Measurements from ENCODE around the gene UVRAG. TPM values are rescaled to one million over a fixed set of nuclear protein-coding genes. Genes with fewer than 3 reads are reported as not detected.
"Not testable (repeated sequence)": the region's sequence is repeated elsewhere in the genome, so short reads cannot be mapped to it uniquely, and the experiment has no call there.

UVRAG gene
- total and polyA plus RNA-seq, 4 experiments from 2014 or later = 11.2 to 32.2 (median 21.3) TPM

DNA sequence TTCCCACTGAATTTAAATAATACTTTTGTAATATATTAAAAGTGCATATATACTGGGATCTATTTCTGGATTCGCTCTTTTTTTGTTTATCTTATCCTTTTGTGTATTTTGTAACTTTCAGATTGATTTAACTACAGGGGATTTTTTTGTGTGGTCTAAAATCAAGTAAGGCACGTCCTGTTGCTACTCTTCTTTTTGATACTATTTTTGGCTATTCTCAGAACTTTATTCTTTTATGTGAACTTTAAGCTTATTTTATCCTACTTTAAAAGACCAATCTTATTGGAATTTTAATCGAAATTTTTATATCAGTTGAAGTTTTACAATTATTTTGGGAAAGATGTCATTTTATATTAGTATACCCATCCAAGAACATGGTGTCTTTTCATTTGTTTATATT lies 106.8 kb downstream of the UVRAG start:
- peaks cover 3 to 16% (median 7%) of the 10 kb centered on the region in 4 donors for H3K4me1 Mint-ChIP-seq
- H3K9me3 ChIP-seq (ENCODE audit: control insufficient read depth in 1 of 2, low read length in 2 of 2) = no peaks in the 10 kb centered on the region
- no peak overlapping the region for H3K4me3 Mint-ChIP-seq
- no peak overlapping the region for H3K4me3 ChIP-seq (ENCODE audit: low read length in 2 of 2)
- no peaks in the 10 kb centered on the region for H3K4me1 ChIP-seq (ENCODE audit: insufficient read depth, low read length)
- intact Hi-C loops (cut with micrococcal nuclease) = no loop called here
- no peaks in the 10 kb centered on the region for H3K27me3 Mint-ChIP-seq
- DNase-seq = no peak
- no peak overlapping the region for H3K27ac Mint-ChIP-seq
- H3K27me3 ChIP-seq (ENCODE audit: insufficient read depth, low read length) = no peaks in the 10 kb centered on the region
- H3K9me3 Mint-ChIP-seq = no peaks in the 10 kb centered on the region
- H3K27ac ChIP-seq (ENCODE audit: low read depth, low read length) = no peak overlapping the region
- ChIA-PET POLR2A (ENCODE audit: partially characterized antibody) (no interaction called here), CTCF (ENCODE audit: partially characterized antibody) (interaction anchor here (1.0 kb wide), 1 partner anchor 230 kb away, joined by 3 read pairs; no protein-coding TSS in a partner anchor)
- no peaks in the 10 kb centered on the region for H3K36me3 ChIP-seq (ENCODE audit: insufficient read depth, low read length)
- peaks cover 5 to 14% of the 10 kb centered on the region in 2 donors for H3K36me3 Mint-ChIP-seq

DNA sequence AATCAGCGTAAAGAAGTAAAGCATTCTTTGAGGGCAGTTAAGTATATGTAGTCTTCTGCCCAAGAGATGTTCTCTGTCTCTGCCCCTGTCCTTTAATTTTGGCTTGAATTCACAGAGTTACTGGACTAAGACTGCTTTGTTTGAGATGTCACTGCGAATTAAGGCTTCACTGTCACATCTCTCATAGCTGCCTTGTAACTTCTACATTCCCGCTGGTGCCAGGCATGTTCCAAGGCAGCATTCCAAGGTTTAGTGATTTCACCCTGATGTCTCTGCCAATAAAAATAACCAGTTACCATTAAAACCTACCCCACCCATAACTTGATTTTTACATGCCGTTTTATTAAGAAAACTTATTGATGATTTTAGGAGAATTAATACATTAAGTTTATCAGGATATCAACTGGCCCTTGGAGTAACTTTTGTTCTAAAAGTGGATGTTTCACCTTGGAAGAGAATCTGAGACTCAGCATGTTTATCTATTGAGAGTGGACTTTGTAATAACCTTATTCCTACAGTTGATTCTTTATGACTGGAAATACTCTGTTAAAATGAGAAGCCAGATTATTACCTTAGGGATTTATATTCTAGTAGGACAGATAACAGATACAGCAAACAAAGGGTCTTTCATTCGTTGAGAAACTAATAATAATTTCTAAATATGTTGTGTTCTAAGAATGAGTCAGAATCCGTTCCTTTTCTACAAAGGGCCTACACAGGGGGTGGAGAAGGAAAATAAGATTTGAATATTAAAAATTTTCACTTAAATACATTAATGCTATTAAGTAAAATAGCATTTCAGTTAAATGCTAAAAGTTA lies 110.2 kb downstream of the UVRAG start:
- H3K27ac Mint-ChIP-seq = no peak overlapping the region
- intact Hi-C loops (cut with micrococcal nuclease) = no loop called here
- peaks cover 0 to 11% (median 4%) of the 10 kb centered on the region in 4 donors for H3K4me1 Mint-ChIP-seq
- ChIA-PET POLR2A (ENCODE audit: partially characterized antibody) (no interaction called here), CTCF (ENCODE audit: partially characterized antibody) (no interaction called here)
- Histone ChIP-seq H3K27me3 (ENCODE audit: insufficient read depth, low read length) (no peaks in the 10 kb centered on the region), H3K36me3 (ENCODE audit: insufficient read depth, low read length) (no peaks in the 10 kb centered on the region), H3K27ac (ENCODE audit: low read depth, low read length) (no peak overlapping the region), H3K4me1 (ENCODE audit: insufficient read depth, low read length) (no peaks in the 10 kb centered on the region), H3K4me3 (ENCODE audit: low read length in 2 of 2) (no peak overlapping the region), H3K9me3 (ENCODE audit: control insufficient read depth in 1 of 2, low read length in 2 of 2) (no peaks in the 10 kb centered on the region)
- no peaks in the 10 kb centered on the region for H3K9me3 Mint-ChIP-seq
- DNase-seq = no peak
- H3K4me3 Mint-ChIP-seq = no peak overlapping the region
- H3K27me3 Mint-ChIP-seq = no peaks in the 10 kb centered on the region
- peaks cover 2 to 10% of the 10 kb centered on the region in 2 donors for H3K36me3 Mint-ChIP-seq

DNA sequence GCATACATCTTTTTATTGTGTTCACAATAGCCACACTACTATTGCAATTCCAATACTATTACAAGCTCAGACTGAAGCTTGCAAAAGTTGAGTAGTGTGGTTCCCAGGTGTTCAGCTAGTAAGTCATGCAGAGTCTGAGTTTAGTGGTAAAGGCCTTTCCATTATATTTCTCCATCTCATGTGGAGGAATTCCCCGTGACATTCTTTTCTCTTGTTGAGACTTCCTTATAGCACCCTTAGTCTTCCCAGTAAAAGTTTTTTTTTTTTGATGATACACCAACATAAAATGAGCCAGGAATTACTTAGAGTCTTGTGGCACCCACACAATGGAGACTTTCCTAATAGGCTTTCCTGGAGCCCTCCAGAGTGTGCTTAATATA lies 110.8 kb downstream of the UVRAG start:
- Histone ChIP-seq H3K4me3 (ENCODE audit: low read length in 2 of 2) (no peak overlapping the region), H3K27ac (ENCODE audit: low read depth, low read length) (no peak overlapping the region), H3K9me3 (ENCODE audit: control insufficient read depth in 1 of 2, low read length in 2 of 2) (no peaks in the 10 kb centered on the region), H3K4me1 (ENCODE audit: insufficient read depth, low read length) (no peaks in the 10 kb centered on the region), H3K36me3 (ENCODE audit: insufficient read depth, low read length) (no peaks in the 10 kb centered on the region), H3K27me3 (ENCODE audit: insufficient read depth, low read length) (no peaks in the 10 kb centered on the region)
- peaks cover 0 to 11% (median 4%) of the 10 kb centered on the region in 4 donors for H3K4me1 Mint-ChIP-seq
- intact Hi-C loops (cut with micrococcal nuclease) = no loop called here
- H3K4me3 Mint-ChIP-seq = no peak overlapping the region
- H3K27me3 Mint-ChIP-seq = no peaks in the 10 kb centered on the region
- H3K36me3 Mint-ChIP-seq = peaks cover 2 to 14% of the 10 kb centered on the region in 2 donors
- POLR2A ChIA-PET (ENCODE audit: partially characterized antibody) = no interaction called here
- CTCF ChIA-PET (ENCODE audit: partially characterized antibody) = no interaction called here
- DNase-seq = no peak
- H3K27ac Mint-ChIP-seq = no peak overlapping the region
- H3K9me3 Mint-ChIP-seq = no peaks in the 10 kb centered on the region

DNA sequence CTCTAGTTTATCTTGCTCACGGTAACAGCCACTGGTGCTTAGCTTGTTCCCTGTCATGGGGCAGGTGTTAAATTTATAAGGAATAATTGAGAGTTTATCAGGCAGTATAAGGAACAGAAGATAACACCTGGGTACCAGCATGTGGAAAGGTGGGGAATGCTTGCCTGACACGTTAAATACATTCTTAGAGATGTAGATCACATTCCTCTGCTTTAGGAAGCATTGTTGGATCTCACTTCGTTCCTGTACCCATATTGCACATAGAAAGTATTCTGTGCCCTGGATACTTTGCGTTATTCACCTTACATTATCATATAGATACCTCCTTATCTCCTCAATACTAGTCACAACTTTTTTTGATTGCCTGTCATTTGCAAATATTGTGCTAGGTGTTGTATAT lies 114.7 kb downstream of the UVRAG start:
- no peak overlapping the region for H3K27ac Mint-ChIP-seq
- no peaks in the 10 kb centered on the region for H3K27me3 ChIP-seq (ENCODE audit: insufficient read depth, low read length)
- CTCF ChIA-PET (ENCODE audit: partially characterized antibody) = no interaction called here
- H3K4me1 Mint-ChIP-seq = peaks cover 0 to 8% (median 2%) of the 10 kb centered on the region in 4 donors
- H3K27ac ChIP-seq (ENCODE audit: low read depth, low read length) = no peak overlapping the region
- H3K9me3 Mint-ChIP-seq = no peaks in the 10 kb centered on the region
- H3K4me3 ChIP-seq (ENCODE audit: low read length in 2 of 2) = no peak overlapping the region
- POLR2A ChIA-PET (ENCODE audit: partially characterized antibody) = no interaction called here
- peaks cover 4 to 33% of the 10 kb centered on the region in 2 donors for H3K36me3 Mint-ChIP-seq
- intact Hi-C loops (cut with micrococcal nuclease) = no loop called here
- H3K27me3 Mint-ChIP-seq = no peaks in the 10 kb centered on the region
- no peak overlapping the region for H3K4me3 Mint-ChIP-seq
- DNase-seq = no peak
- H3K9me3 ChIP-seq (ENCODE audit: control insufficient read depth in 1 of 2, low read length in 2 of 2) = no peaks in the 10 kb centered on the region
- no peaks in the 10 kb centered on the region for H3K4me1 ChIP-seq (ENCODE audit: insufficient read depth, low read length)
- H3K36me3 ChIP-seq (ENCODE audit: insufficient read depth, low read length) = no peaks in the 10 kb centered on the region

DNA sequence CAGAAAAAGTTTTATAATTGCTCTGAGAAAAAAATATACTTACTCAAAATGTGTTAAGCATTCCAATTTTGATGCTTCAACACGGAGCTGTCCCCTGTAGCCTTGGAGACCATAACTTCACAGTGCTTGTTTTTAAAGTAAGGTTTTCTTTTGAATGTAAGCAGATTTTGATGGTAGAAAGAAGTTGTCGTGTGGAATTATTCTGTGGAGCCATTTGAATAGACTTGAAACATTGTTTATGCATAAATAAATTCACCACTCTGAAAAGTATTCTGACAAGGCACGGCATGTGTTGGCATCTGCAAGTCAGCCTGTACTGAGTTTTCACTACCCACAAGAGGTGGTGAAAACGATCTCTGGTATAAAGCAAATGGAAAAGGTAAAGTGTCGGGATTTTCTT lies 115.5 kb downstream of the UVRAG start:
- Mint-ChIP-seq H3K9me3 (no peaks in the 10 kb centered on the region), H3K4me3 (no peak overlapping the region), H3K4me1 (peaks cover 0 to 7% (median 2%) of the 10 kb centered on the region in 4 donors), H3K36me3 (peaks cover 4 to 27% of the 10 kb centered on the region in 2 donors), H3K27me3 (no peaks in the 10 kb centered on the region), H3K27ac (no peak overlapping the region)
- H3K36me3 ChIP-seq (ENCODE audit: insufficient read depth, low read length) = no peaks in the 10 kb centered on the region
- no peak for DNase-seq
- intact Hi-C loops (cut with micrococcal nuclease) = no loop called here
- ChIA-PET POLR2A (ENCODE audit: partially characterized antibody) (no interaction called here), CTCF (ENCODE audit: partially characterized antibody) (no interaction called here)
- no peaks in the 10 kb centered on the region for H3K4me1 ChIP-seq (ENCODE audit: insufficient read depth, low read length)
- H3K9me3 ChIP-seq (ENCODE audit: control insufficient read depth in 1 of 2, low read length in 2 of 2) = no peaks in the 10 kb centered on the region
- H3K27ac ChIP-seq (ENCODE audit: low read depth, low read length) = no peak overlapping the region
- no peaks in the 10 kb centered on the region for H3K27me3 ChIP-seq (ENCODE audit: insufficient read depth, low read length)
- H3K4me3 ChIP-seq (ENCODE audit: low read length in 2 of 2) = no peak overlapping the region

DNA sequence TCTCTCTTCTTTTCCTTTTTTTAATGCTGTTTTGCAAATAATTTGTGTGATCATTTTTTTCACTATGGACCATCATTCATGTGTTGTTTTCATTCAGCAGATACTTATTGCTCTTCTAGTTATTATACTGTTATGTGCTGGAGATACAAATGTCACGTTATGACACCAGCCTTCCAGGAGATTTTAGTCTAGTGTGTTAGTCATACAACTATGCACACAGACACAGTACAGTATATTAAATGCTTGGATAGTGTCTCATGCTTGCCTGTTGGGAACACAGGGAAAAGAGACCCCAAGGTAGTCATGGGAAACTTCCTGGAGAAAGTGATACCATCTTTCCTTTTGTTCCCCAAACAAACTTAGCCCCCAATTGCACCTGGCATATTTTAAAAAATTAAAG lies 116.1 kb downstream of the UVRAG start:
- POLR2A ChIA-PET (ENCODE audit: partially characterized antibody) = no interaction called here

DNA sequence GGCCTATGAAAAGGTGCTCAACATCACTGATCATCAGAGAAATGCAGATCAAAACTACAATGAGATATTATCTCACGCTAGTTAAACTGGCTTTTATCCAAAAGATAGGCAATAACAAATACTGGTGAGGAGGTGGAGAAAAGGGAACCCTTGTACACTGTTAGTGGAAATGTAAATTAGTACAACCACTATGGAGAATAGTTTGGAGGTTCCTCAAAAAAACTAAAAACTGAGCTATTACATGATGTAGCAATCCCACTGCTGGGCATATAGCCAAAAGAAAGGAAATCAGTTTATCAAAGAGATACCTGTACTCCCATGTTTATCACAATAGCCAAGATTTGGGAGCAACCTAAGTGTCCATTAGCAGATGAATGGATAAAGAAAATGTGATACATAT lies 118.7 kb downstream of the UVRAG start:
- DNase-seq; intact Hi-C loops (cut with micrococcal nuclease); H3K4me1 ChIP-seq (ENCODE audit: insufficient read depth, low read length); H3K4me3 Mint-ChIP-seq; H3K4me3 ChIP-seq (ENCODE audit: low read length in 2 of 2); CTCF ChIA-PET (ENCODE audit: partially characterized antibody); H3K9me3 Mint-ChIP-seq; H3K27ac ChIP-seq (ENCODE audit: low read depth, low read length); H3K36me3 ChIP-seq (ENCODE audit: insufficient read depth, low read length); H3K9me3 ChIP-seq (ENCODE audit: control insufficient read depth in 1 of 2, low read length in 2 of 2); H3K27me3 Mint-ChIP-seq; H3K27me3 ChIP-seq (ENCODE audit: insufficient read depth, low read length); POLR2A ChIA-PET (ENCODE audit: partially characterized antibody); H3K27ac Mint-ChIP-seq; H3K4me1 Mint-ChIP-seq: not testable (repeated sequence)
- H3K36me3 Mint-ChIP-seq = peaks cover 2 to 23% of the 10 kb centered on the region in 2 donors

More for the DNA sequence above, 116.1 kb downstream of the UVRAG start:
- H3K4me1 Mint-ChIP-seq = peaks cover 0 to 7% (median 2%) of the 10 kb centered on the region in 4 donors
- CTCF ChIA-PET (ENCODE audit: partially characterized antibody) = no interaction called here
- intact Hi-C loops (cut with micrococcal nuclease) = no loop called here
- no peak overlapping the region for H3K27ac Mint-ChIP-seq
- H3K27me3 Mint-ChIP-seq = no peaks in the 10 kb centered on the region
- H3K9me3 Mint-ChIP-seq = no peaks in the 10 kb centered on the region
- peaks cover 4 to 27% of the 10 kb centered on the region in 2 donors for H3K36me3 Mint-ChIP-seq
- Histone ChIP-seq H3K4me1 (ENCODE audit: insufficient read depth, low read length) (no peaks in the 10 kb centered on the region), H3K27me3 (ENCODE audit: insufficient read depth, low read length) (no peaks in the 10 kb centered on the region), H3K27ac (ENCODE audit: low read depth, low read length) (no peak overlapping the region), H3K9me3 (ENCODE audit: control insufficient read depth in 1 of 2, low read length in 2 of 2) (no peaks in the 10 kb centered on the region), H3K4me3 (ENCODE audit: low read length in 2 of 2) (no peak overlapping the region), H3K36me3 (ENCODE audit: insufficient read depth, low read length) (no peaks in the 10 kb centered on the region)
- no peak overlapping the region for H3K4me3 Mint-ChIP-seq
- DNase-seq = no peak

Data from CD4-positive, alpha-beta memory T cell (primary cell).